Tibial nerve (tissue), 4 donors: ENCODE results near the gene RAB9A. TPM values are rescaled to one million over a fixed set of nuclear protein-coding genes. Genes with fewer than 3 reads are reported as not detected.
A peak's percentile ranks its signal among the peaks of the same experiment; 100 is the strongest.

ENCODE experiments used
- DNase-seq, 2 donors: peaks; one replicate each; pipeline ENCODE4 v3.0.0-alpha.2; 2019; ENCODE audit warnings: low spot score in 2 of 2
- H3K27ac ChIP-seq, 4 donors: fragments of 200-600 bp; sonication (generic) in 3 of 4; one replicate each; pipeline ENCODE4 v1.5.1; 2017 to 2019; ENCODE audit warnings: mild to moderate bottlenecking in 1 of 4
- H3K27me3 ChIP-seq, 2 donors: fragments of 200-600 bp; sonication (generic) in 1 of 2; one replicate each; pipeline versions ENCODE4 v1.5.1 to v1.6.0; 2017 to 2019
- H3K36me3 ChIP-seq, 3 donors: fragments of 200-600 bp; sonication (generic); one replicate each; pipeline ENCODE4 v1.5.1; 2018 to 2019
- H3K4me1 ChIP-seq, 4 donors: fragments of 200-600 bp; sonication (generic) in 3 of 4; one replicate each; pipeline ENCODE4 v1.5.1; 2017 to 2019
- H3K4me3 ChIP-seq, 4 donors: fragments of 200-600 bp; sonication (generic) in 3 of 4; one replicate each; pipeline ENCODE4 v1.5.1; 2017 to 2019; ENCODE audit warnings: mild to moderate bottlenecking in 1 of 4, moderate library complexity in 1 of 4
- H3K9me3 ChIP-seq, 4 donors: fragments of 200-600 bp; sonication (generic) in 3 of 4; one replicate each; pipeline ENCODE4 v1.5.1; 2017 to 2019
- CTCF ChIP-seq, 5 experiments: fragments of 200-600 bp in 3 of 5; fragments of 450-650 bp in 2 of 5; sonication (generic) in 3 of 5; IDR thresholded peaks; one replicate each; pipeline ENCODE4 v1.5.1; 2016 to 2019; ENCODE audit warnings: antibody characterized with exemption in 5 of 5, mild to moderate bottlenecking in 3 of 5, moderate library complexity in 2 of 5
- EP300 ChIP-seq, 2 donors: sonication (generic); formaldehyde crosslinking; IDR thresholded peaks; one replicate each; pipeline ENCODE4 v1.6.1; 2017; ENCODE audit warnings: antibody characterized with exemption in 2 of 2, mild to moderate bottlenecking in 1 of 2
- POLR2A ChIP-seq, 2 donors: fragments of 450-650 bp; IDR thresholded peaks; one replicate each; pipeline ENCODE4 v1.6.1; 2017; ENCODE audit warnings: antibody characterized with exemption in 2 of 2, mild to moderate bottlenecking in 2 of 2, moderate library complexity in 2 of 2
- WGBS, 2 donors: methylation state at CpG; one replicate each; pipeline ENCODE4 v1.1.5; 2018; 5-methylcytosine and 5-hydroxymethylcytosine counted together
- total RNA-seq, 4 donors: library from RNA; depleted of rRNA; stranded (reverse); fragments of >200 nt; gene quantifications; one replicate each; pipeline ENCODE4 v1.1.0, GENCODE V29; 2016

RAB9A gene
- total RNA-seq, 4 donors from 2014 or later = 20.1 to 69.5 (median 24.9) TPM

GRCh38 chrX:13654116-13654515 is 34.8 kb upstream of the RAB9A start:
- Histone ChIP-seq H3K4me3 (no peak overlapping the region), H3K27ac (peak overlapping the region in 1 of 4 donors; percentile 96), H3K4me1 (peaks cover 0 to 15% (median 7%) of the 10 kb centered on the region in 4 donors), H3K36me3 (no peaks in the 10 kb centered on the region), H3K9me3 (no peaks in the 10 kb centered on the region), H3K27me3 (no peaks in the 10 kb centered on the region)
- TF ChIP-seq POLR2A (IDR thresholded peaks at IDR 0.05) = no peak
- no peak for TF ChIP-seq EP300 (IDR thresholded peaks at IDR 0.05)
- TF ChIP-seq CTCF (IDR thresholded peaks at IDR 0.05) = no peak
- DNase-seq = no peak

GRCh38 chrX:13655674-13656073 is 33.3 kb upstream of the RAB9A start:
- no peak overlapping the region for H3K27ac ChIP-seq
- no peaks in the 10 kb centered on the region for H3K9me3 ChIP-seq
- no peaks in the 10 kb centered on the region for H3K27me3 ChIP-seq
- H3K4me1 ChIP-seq = peaks cover 0 to 15% (median 7%) of the 10 kb centered on the region in 4 donors
- H3K36me3 ChIP-seq = no peaks in the 10 kb centered on the region
- 80 to 88% methylated on average over 3 of the region's 3 CpGs for WGBS, 2 donors
- no peak for DNase-seq
- TF ChIP-seq POLR2A (IDR thresholded peaks at IDR 0.05) (no peak), EP300 (IDR thresholded peaks at IDR 0.05) (no peak), CTCF (IDR thresholded peaks at IDR 0.05) (no peak)
- H3K4me3 ChIP-seq = no peak overlapping the region

- peak in 1 of 2 donors; percentile 49 for DNase-seq
- Histone ChIP-seq H3K4me1 (peaks cover 0 to 13% (median 3%) of the 10 kb centered on the region in 4 donors), H3K27ac (peak overlapping the region; percentile 14 to 58 (median 32)), H3K9me3 (no peaks in the 10 kb centered on the region), H3K27me3 (no peaks in the 10 kb centered on the region), H3K4me3 (no peak overlapping the region), H3K36me3 (no peaks in the 10 kb centered on the region)
- 11 to 17% methylated on average over 2 of the region's 2 CpGs for WGBS, 2 donors
- peak; percentile 45 to 85 (median 69) for TF ChIP-seq CTCF (IDR thresholded peaks at IDR 0.05)
- no peak for TF ChIP-seq POLR2A (IDR thresholded peaks at IDR 0.05)
- peak in 1 of 2 donors; percentile 15 for TF ChIP-seq EP300 (IDR thresholded peaks at IDR 0.05)
These were observed 30.3 kb upstream of the RAB9A start for GRCh38 chrX:13658602-13659001.

- DNase-seq = no peak
- Histone ChIP-seq H3K36me3 (no peaks in the 10 kb centered on the region), H3K4me1 (peaks cover 0 to 9% (median 2%) of the 10 kb centered on the region in 4 donors), H3K27ac (peak overlapping the region; percentile 14 to 58 (median 32)), H3K27me3 (no peaks in the 10 kb centered on the region), H3K4me3 (no peak overlapping the region), H3K9me3 (no peaks in the 10 kb centered on the region)
- TF ChIP-seq POLR2A (IDR thresholded peaks at IDR 0.05) (no peak), EP300 (IDR thresholded peaks at IDR 0.05) (no peak), CTCF (IDR thresholded peaks at IDR 0.05) (no peak)
- 18 to 40% methylated on average over 6 of the region's 6 CpGs for WGBS, 2 donors
These were observed 29.9 kb upstream of the RAB9A start for GRCh38 chrX:13659063-13659462.

GRCh38 chrX:13661735-13662288 is 27.1 kb upstream of the RAB9A start:
- Histone ChIP-seq H3K36me3 (no peaks in the 10 kb centered on the region), H3K4me3 (peak overlapping the region in 2 of 4 donors; percentile 9 to 27), H3K27me3 (no peaks in the 10 kb centered on the region), H3K9me3 (no peaks in the 10 kb centered on the region), H3K4me1 (peaks cover 0 to 7% (median 0%) of the 10 kb centered on the region in 4 donors), H3K27ac (peak overlapping the region in 2 of 4 donors; percentile 13 to 61)
- TF ChIP-seq EP300 (IDR thresholded peaks at IDR 0.05) = no peak
- no peak for TF ChIP-seq CTCF (IDR thresholded peaks at IDR 0.05)
- TF ChIP-seq POLR2A (IDR thresholded peaks at IDR 0.05) = no peak
- WGBS, 2 donors = 74 to 87% methylated on average over 6 of the region's 6 CpGs
- no peak for DNase-seq
